Measurements from ENCODE around the gene ZNF512.

- no peak for TF ChIP-seq CTCF (IDR thresholded peaks at IDR 0.05)
- no peak for TF ChIP-seq POLR2A (IDR thresholded peaks at IDR 0.05)
Observed at GRCh38 chr2:27664622-27665363, 82.0 kb downstream of the ZNF512 start.
